Liver (tissue), 9 donors: ENCODE data around the gene TWIST2. TPM values are rescaled to one million over a fixed set of nuclear protein-coding genes. Genes with fewer than 3 reads are reported as not detected.

Experiments
- DNase-seq: peaks from one replicate; pipeline ENCODE4 v3.0.0-alpha.2; 2017; ENCODE audit warnings: low spot score
- H3K27ac ChIP-seq, 2 donors: one replicate each; pipeline ENCODE4 v1.7.0; 2013; ENCODE audit warnings: inconsistent platforms in 2 of 2, low read length in 2 of 2, control low read depth in 1 of 2, low read depth in 1 of 2, mild to moderate bottlenecking in 1 of 2
- H3K27me3 ChIP-seq, 4 donors: one replicate each; pipeline versions ENCODE4 v1.6.1 to v1.7.0; 2013; ENCODE audit warnings: low read length in 3 of 4, inconsistent platforms in 1 of 4, mild to moderate bottlenecking in 1 of 4, moderate library complexity in 1 of 4; ENCODE audit not compliant: control insufficient read depth in 4 of 4, insufficient read depth in 4 of 4
- H3K36me3 ChIP-seq, 4 donors: one replicate each; pipeline versions ENCODE4 v1.6.1 to v1.7.0; 2013; ENCODE audit warnings: low read length in 3 of 4, mild to moderate bottlenecking in 3 of 4, low read depth in 1 of 4, moderate library complexity in 1 of 4; ENCODE audit not compliant: control insufficient read depth in 4 of 4, insufficient read depth in 3 of 4
- H3K4me1 ChIP-seq, 4 donors: one replicate each; pipeline versions ENCODE4 v1.6.1 to v1.7.0; 2013; ENCODE audit warnings: low read length in 3 of 4, mild to moderate bottlenecking in 3 of 4, moderate library complexity in 1 of 4; ENCODE audit not compliant: control insufficient read depth in 4 of 4, insufficient read depth in 4 of 4
- H3K4me3 ChIP-seq, 3 donors: one replicate each; pipeline versions ENCODE4 v1.6.1 to v1.7.0; 2013; ENCODE audit warnings: low read length in 3 of 3, control low read depth in 1 of 3, low read depth in 1 of 3, mild to moderate bottlenecking in 1 of 3
- H3K9ac ChIP-seq, 2 donors: one replicate each; pipeline ENCODE4 v1.7.0; 2013; ENCODE audit warnings: low read length in 2 of 2, mild to moderate bottlenecking in 2 of 2, moderate library complexity in 2 of 2, control low read depth in 1 of 2, low read depth in 1 of 2
- H3K9me3 ChIP-seq, 4 donors: one replicate each; pipeline versions ENCODE4 v1.6.1 to v1.7.0; 2013; ENCODE audit warnings: low read length in 3 of 4; ENCODE audit not compliant: control insufficient read depth in 4 of 4
- ATF3 ChIP-seq: IDR thresholded peaks from 2 replicates; pipeline ENCODE4 v1.6.1; 2016; ENCODE audit warnings: antibody characterized with exemption
- CTCF ChIP-seq: fragments of 150-350 bp; IDR thresholded peaks from 2 replicates; pipeline ENCODE4 v1.5.1; 2017; ENCODE audit warnings: improper control_type of control experiment, low read depth, low read length; ENCODE audit not compliant: missing input control
- EGR1 ChIP-seq, 2 donors: IDR thresholded peaks; 2 replicates each; pipeline ENCODE4 v1.6.1; 2016 to 2018; ENCODE audit warnings: antibody characterized with exemption in 2 of 2, low read depth in 2 of 2
- FOXA1 ChIP-seq: IDR thresholded peaks from 2 replicates; pipeline ENCODE4 v1.6.1; 2016; ENCODE audit warnings: antibody characterized with exemption
- FOXA2 ChIP-seq: IDR thresholded peaks from 2 replicates; pipeline ENCODE4 v1.6.1; 2016; ENCODE audit warnings: antibody characterized with exemption
- GABPA ChIP-seq, 2 donors: IDR thresholded peaks in 1 of 2; conservative IDR thresholded peaks in 1 of 2; 2 replicates each; pipeline ENCODE4 v1.6.1; 2016; ENCODE audit warnings: antibody characterized with exemption in 2 of 2, mild to moderate bottlenecking in 1 of 2, moderate library complexity in 1 of 2
- HNF4A ChIP-seq, 2 donors: conservative IDR thresholded peaks; 2 replicates each; pipeline ENCODE4 v1.6.1; 2016; ENCODE audit warnings: antibody characterized with exemption in 2 of 2, mild to moderate bottlenecking in 2 of 2
- HNF4G ChIP-seq: IDR thresholded peaks from 2 replicates; pipeline ENCODE4 v1.6.1; 2016; ENCODE audit warnings: antibody characterized with exemption
- JUND ChIP-seq, 2 donors: IDR thresholded peaks; 2 replicates each; pipeline ENCODE4 v1.6.1; 2016; ENCODE audit warnings: antibody characterized with exemption in 2 of 2
- MAX ChIP-seq: IDR thresholded peaks from 2 replicates; pipeline ENCODE4 v1.6.1; 2016; ENCODE audit warnings: antibody characterized with exemption
- NR2F2 ChIP-seq: IDR thresholded peaks from 2 replicates; pipeline ENCODE4 v1.6.1; 2016; ENCODE audit warnings: antibody characterized with exemption
- RAD21 ChIP-seq, 2 donors: IDR thresholded peaks; 2 replicates each; pipeline ENCODE4 v1.6.1; 2016; ENCODE audit warnings: antibody characterized with exemption in 2 of 2, mild to moderate bottlenecking in 2 of 2
- REST ChIP-seq: IDR thresholded peaks from 2 replicates; pipeline ENCODE4 v1.6.1; 2016; ENCODE audit warnings: antibody characterized with exemption, mild to moderate bottlenecking
- RXRA ChIP-seq, 2 donors: IDR thresholded peaks; 2 replicates each; pipeline ENCODE4 v1.6.1; 2017 to 2018; ENCODE audit warnings: antibody characterized with exemption in 2 of 2, mild to moderate bottlenecking in 1 of 2
- SP1 ChIP-seq: IDR thresholded peaks from 2 replicates; pipeline ENCODE4 v1.6.1; 2018; ENCODE audit warnings: antibody characterized with exemption, mild to moderate bottlenecking
- TAF1 ChIP-seq: conservative IDR thresholded peaks from 2 replicates; pipeline ENCODE4 v1.6.1; 2016; ENCODE audit warnings: antibody characterized with exemption, mild to moderate bottlenecking
- YY1 ChIP-seq: IDR thresholded peaks from 2 replicates; pipeline ENCODE4 v1.6.1; 2016; ENCODE audit warnings: antibody characterized with exemption, mild to moderate bottlenecking
- ZBTB33 ChIP-seq: IDR thresholded peaks from 2 replicates; pipeline ENCODE4 v1.6.1; 2016; ENCODE audit warnings: antibody characterized with exemption
- WGBS: extraction: QIAGEN DNeasy Blood & Tissue Kit; methylation state at CpG from one replicate; pipeline ENCODE4 v1.1.7; 2013; 5-methylcytosine and 5-hydroxymethylcytosine counted together
- polyA plus RNA-seq, 2 donors: library from polyadenylated mRNA; stranded (reverse) in 1 of 2; unstranded in 1 of 2; fragments of 200-250 nt in 1 of 2; fragments of >200 nt in 1 of 2; fragmentation: Nextera tagmentation in 1 of 2; extraction: Ambion mirVana in 1 of 2; gene quantifications; one replicate each; pipeline versions ENCODE4 v1.2.1 to v1.2.3, GENCODE V29; 2013 to 2015
- total RNA-seq, 2 donors: library from RNA; depleted of rRNA; stranded (reverse); fragments of >200 nt; gene quantifications; one replicate each; pipeline ENCODE4 v1.2.3, GENCODE V29; 2014
- donor health status: healthy.
- donor health status: healthy.
- donor health status: healthy.
- donor health status: healthy.
- donor health status: healthy.

The TWIST2 gene
- total and polyA plus RNA-seq, 4 donors = 0.17 to 0.20 (median 0.19) TPM; not detected in 1

- Histone ChIP-seq H3K9ac (no peak overlapping the region), H3K27me3 (peaks cover 0 to 4% (median 1%) of the 10 kb centered on the region in 4 donors), H3K36me3 (no peaks in the 10 kb centered on the region), H3K27ac (no peak overlapping the region), H3K4me1 (no peaks in the 10 kb centered on the region), H3K9me3 (no peaks in the 10 kb centered on the region), H3K4me3 (no peak overlapping the region)
- no peak for DNase-seq
- 88% methylated on average over 14 of the region's 14 CpGs for WGBS
- TF ChIP-seq TAF1 (no peak), NR2F2 (no peak), MAX (no peak), REST (no peak), SP1 (no peak), HNF4A (conservative IDR thresholded peaks at IDR 0.05) (no peak)
Measured at GRCh38 chr2:238884812-238885408, 37.0 kb downstream of the TWIST2 start.

- WGBS = 80% methylated on average over 13 of the region's 13 CpGs
- Histone ChIP-seq H3K27me3 (peaks cover 0 to 3% (median 1%) of the 10 kb centered on the region in 4 donors), H3K27ac (no peak overlapping the region)
Measured at GRCh38 chr2:238886453-238887094, 38.7 kb downstream of the TWIST2 start.

More at GRCh38 chr2:238886453-238887094, 38.7 kb downstream of the TWIST2 start:
- Histone ChIP-seq H3K9me3 (no peaks in the 10 kb centered on the region), H3K4me1 (no peaks in the 10 kb centered on the region), H3K36me3 (no peaks in the 10 kb centered on the region), H3K4me3 (no peak overlapping the region), H3K9ac (no peak overlapping the region)
- no peak for DNase-seq
- TF ChIP-seq RAD21 (IDR thresholded peaks at IDR 0.05) (no peak), YY1 (no peak), HNF4G (no peak), REST (no peak), HNF4A (conservative IDR thresholded peaks at IDR 0.05) (no peak), NR2F2 (no peak), RXRA (IDR thresholded peaks at IDR 0.05) (no peak), MAX (no peak), ZBTB33 (no peak), GABPA (IDR thresholded peaks at IDR 0.05 in 1 of 2, conservative IDR thresholded peaks at IDR 0.05 in 1 of 2) (no peak), CTCF (no peak), FOXA1 (no peak), ATF3 (no peak), JUND (IDR thresholded peaks at IDR 0.05) (no peak), TAF1 (no peak), EGR1 (IDR thresholded peaks at IDR 0.05; ENCODE audit: low read depth in 2 of 2) (no peak), FOXA2 (no peak), SP1 (no peak)
